SU-DHL-6 (cell line): ENCODE data around the gene ARHGAP40.

Experiments used
- CTCF ChIP-seq: fragments of 200-600 bp; sonication (generic); IDR thresholded peaks from one replicate; pipeline ENCODE4 v1.5.1; 2017; ENCODE audit warnings: antibody characterized with exemption, mild to moderate bottlenecking, low read length, moderate library complexity; ENCODE audit not compliant: insufficient read depth, poor library complexity, severe bottlenecking
- EZH2phosphoT487 ChIP-seq: fragments of 200-600 bp; sonication (generic), shearing (Covaris generic); conservative IDR thresholded peaks from 2 replicates; pipeline ENCODE4 v1.6.1; 2018; ENCODE audit warnings: mild to moderate bottlenecking, antibody characterized with exemption, low read length, moderate library complexity, mixed read lengths

- TF ChIP-seq CTCF (no peak), EZH2phosphoT487 (no peak)
These were observed 75.0 kb downstream of the ARHGAP40 start for GRCh38 chr20:38676576-38676975.
